GM10266 (cell line): ENCODE results near the gene PWWP2B.

Experiments used
- DNase-seq: peaks from one replicate; pipeline ENCODE4 v3.0.0; 2012; ENCODE audit errors: extremely low spot score
- TF ChIP-seq, protein P1 (sequence below): IDR thresholded peaks from 2 replicates; pipeline ENCODE4 v1.5.1; 2012; ENCODE audit warnings: mild to moderate bottlenecking, low read depth; ENCODE audit not compliant: control insufficient read depth, insufficient read depth; ENCODE audit errors: missing control alignments

PWWP2B gene

DNA sequence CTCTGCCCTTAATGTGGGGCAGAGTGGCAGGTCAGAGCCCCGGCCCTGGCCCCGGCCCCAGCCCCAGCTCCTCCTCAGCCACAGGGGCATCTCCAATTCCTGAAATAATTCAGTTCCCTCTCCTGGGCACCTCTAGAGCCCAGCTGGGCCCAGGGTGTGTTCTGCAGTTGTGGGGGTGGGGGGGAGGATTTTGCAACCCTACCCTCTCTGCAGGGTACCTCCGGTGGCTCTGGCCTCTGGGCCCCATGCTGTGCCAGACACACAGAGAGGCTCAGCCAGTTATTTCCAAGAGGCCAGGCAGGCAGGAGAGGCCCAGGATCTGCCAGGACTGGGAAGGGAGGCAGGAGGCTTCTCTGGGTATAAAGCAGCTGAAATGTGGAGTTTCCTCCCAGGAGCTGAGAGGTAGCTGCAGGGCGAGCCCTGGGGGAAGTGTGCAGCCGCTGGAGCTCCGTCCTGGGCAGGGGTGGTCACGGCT, 47.9 kb downstream of the PWWP2B start:
- TF ChIP-seq, protein P1, sequence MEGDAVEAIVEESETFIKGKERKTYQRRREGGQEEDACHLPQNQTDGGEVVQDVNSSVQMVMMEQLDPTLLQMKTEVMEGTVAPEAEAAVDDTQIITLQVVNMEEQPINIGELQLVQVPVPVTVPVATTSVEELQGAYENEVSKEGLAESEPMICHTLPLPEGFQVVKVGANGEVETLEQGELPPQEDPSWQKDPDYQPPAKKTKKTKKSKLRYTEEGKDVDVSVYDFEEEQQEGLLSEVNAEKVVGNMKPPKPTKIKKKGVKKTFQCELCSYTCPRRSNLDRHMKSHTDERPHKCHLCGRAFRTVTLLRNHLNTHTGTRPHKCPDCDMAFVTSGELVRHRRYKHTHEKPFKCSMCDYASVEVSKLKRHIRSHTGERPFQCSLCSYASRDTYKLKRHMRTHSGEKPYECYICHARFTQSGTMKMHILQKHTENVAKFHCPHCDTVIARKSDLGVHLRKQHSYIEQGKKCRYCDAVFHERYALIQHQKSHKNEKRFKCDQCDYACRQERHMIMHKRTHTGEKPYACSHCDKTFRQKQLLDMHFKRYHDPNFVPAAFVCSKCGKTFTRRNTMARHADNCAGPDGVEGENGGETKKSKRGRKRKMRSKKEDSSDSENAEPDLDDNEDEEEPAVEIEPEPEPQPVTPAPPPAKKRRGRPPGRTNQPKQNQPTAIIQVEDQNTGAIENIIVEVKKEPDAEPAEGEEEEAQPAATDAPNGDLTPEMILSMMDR = no peak
- no peak for DNase-seq

DNA sequence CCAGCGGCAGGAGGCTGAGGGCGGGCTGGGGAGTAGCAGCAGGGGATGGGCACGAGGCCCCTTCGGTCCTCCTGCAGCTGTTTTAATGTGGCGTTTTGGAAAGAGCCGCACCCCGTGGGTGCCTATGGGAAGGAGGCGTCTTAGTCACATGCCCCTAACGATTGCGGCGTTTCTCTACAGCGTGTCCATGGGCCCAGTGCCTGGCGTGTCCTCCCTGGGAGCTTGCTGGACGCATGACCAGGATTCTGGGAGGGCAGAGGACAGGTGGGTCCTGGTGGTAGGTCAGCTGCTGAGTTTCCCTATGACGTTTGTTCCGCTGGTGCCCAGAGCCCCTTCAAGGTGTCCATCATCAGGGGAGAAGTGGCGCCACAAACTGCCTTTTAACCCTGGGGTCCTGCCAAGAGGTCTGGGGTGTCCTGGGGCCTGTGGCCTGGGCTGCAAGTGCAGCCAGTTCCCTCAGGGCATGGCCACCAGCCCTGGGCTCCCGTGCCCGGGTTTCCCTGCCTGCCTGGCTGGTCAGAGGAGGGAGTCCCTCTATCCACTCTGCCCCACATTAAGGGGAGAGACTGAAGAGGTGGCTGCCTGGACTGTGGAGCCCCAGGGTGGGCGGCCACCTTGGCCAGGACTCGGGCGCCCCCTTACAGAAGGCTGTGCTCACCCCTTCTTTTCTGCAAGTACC, 48.7 kb downstream of the PWWP2B start:
- TF ChIP-seq, protein P1 = no peak
- no peak for DNase-seq

DNA sequence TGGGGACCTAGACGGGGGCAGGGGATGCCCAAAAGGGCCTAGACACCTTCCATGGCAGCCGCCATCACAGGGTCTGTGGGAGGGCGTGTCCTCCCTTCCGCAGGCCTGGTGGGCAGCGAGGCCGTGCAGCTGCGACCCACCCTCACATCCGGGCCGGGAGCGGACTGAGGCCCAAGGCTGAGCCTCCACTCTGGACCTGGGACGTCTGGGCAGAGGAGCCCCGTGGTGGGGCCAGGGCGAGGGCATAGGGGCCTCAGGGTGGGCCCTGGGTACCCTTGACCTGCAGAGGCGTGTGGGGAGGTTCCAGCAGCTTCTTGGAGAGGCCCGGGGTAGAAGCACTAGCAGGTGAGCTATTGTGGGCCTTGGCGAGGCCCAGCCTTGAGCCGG, 49.2 kb downstream of the PWWP2B start:
- no peak for DNase-seq
- TF ChIP-seq, protein P1 = no peak

DNA sequence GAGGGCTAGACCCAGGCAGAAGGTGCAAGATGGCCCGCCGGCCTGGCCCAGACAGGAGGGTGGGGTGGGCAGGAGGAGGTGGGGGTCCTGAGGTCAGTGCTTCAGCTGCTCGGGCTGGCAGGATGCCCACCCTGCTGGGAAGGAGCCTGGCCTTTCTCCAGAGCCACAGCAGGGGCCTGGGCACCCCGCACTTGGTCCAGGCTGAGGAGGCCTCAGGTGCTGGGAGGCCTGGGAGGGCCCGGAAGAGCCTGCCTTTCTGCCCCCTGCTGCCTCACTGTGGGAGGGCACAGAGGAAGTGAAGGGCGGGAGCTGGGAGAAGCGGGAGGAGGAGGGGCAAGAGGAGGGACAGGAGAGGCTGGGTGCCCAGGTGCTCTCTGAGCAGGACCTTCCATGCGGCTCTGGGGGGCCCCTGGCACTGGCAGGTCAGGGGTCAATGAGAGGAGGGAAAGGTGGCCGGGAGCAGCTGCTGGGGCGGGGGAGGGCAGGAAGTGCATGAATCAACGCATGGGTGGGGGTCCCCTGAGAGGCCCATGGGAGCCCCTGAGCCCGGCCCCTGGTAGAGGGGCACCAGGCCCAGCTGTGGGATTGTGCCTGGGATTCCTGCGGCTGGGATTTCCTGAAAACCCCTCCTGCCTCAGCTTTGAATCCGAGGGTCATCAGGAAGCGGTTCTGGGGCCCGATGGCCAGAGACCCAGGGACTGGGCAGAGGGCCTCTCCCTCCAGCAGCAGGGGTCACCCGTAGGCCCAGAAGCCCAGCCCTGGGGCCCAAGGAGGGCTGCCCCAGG, 49.9 kb downstream of the PWWP2B start:
- TF ChIP-seq, protein P1 = peak; percentile 36
- peak; percentile 68 for DNase-seq

DNA sequence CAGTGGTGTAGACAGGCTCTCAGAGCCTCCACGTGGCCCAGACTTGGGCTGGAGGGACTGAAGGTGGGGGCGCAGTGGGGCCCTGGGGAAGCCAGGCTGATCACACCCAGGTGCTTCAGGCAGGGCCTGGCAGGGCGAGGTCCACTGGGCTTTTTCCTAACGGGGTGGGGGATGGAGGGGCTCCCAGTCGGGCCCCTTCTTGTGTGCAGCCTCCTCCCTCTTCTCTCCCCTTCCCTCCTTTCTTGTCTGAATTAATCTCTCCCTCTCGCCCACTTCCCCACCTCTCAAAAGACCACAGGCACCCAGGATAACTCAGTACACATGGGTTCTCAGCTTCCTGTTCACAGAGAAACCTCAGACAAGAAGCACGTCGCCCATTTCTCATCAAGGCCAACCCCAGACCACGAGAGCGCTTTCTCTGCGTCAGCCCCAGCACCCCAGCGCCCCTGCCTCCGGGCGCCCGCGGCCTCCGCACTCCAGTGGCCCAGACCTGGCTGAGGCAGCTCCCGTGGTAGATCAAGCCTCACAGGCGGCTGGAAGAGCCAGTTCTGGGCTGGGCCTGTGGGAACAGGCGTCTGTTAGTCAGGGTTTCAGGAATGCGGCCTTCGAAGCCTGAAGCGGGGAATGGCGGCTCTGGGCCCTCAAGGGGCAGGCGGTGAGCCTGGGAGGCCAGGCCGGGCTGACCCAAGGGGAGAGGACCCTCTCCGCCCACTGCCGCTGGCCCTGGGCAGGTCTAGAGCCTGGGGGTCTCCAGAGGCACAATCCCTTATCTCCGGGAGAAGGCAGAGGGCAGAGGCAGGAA, 50.6 kb downstream of the PWWP2B start:
- TF ChIP-seq, protein P1 = no peak
- DNase-seq = peak; percentile 49

DNA sequence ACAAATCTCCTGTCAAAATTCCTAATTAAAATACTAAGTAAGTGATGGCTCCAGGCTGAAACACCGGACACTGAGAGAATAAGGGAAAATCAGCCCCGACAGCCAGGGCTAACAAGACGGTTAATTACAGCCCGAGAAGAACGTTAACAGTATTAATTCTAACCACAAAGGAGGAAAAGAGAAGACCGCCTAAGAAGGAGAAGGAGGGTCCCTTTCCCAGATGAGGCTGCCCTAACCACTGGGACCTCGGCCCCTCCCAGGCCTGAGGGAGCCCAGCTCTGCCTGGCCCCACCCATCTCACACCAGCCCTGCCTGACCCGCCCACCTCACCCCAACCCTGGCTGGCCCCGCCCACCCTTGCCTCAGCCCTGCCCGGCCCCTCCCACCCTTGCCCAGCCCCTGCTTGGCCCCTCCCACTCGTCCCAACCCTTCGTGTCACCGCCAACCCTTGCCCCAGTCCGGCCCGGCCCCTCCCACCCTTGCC, 51.3 kb downstream of the PWWP2B start:
- DNase-seq = peak; percentile 88
- TF ChIP-seq, protein P1 = no peak
